BLaER1 (cell line): Measurements from ENCODE around the gene SPSB4.

Experiments
- H3K27ac ChIP-seq: shearing (Covaris generic); formaldehyde crosslinking; 2 replicates; pipeline ENCODE4 v1.8.1; 2022
- H3K27me3 ChIP-seq: shearing (Covaris generic); formaldehyde crosslinking; 2 replicates; pipeline ENCODE4 v1.8.1; 2022
- H3K36me3 ChIP-seq: shearing (Covaris generic); formaldehyde crosslinking; 2 replicates; pipeline ENCODE4 v1.8.1; 2022
- H3K4me1 ChIP-seq: shearing (Covaris generic); formaldehyde crosslinking; 2 replicates; pipeline ENCODE4 v1.8.1; 2022
- H3K4me2 ChIP-seq: shearing (Covaris generic); formaldehyde crosslinking; 2 replicates; pipeline ENCODE4 v1.8.1; 2022
- H3K4me3 ChIP-seq: shearing (Covaris generic); formaldehyde crosslinking; 2 replicates; pipeline ENCODE4 v1.8.1; 2022
- H3K9ac ChIP-seq: shearing (Covaris generic); formaldehyde crosslinking; 2 replicates; pipeline ENCODE4 v1.8.1; 2022
- H3K9me3 ChIP-seq: shearing (Covaris generic); formaldehyde crosslinking; 2 replicates; pipeline ENCODE4 v1.8.1; 2022
- H4K20me1 ChIP-seq: shearing (Covaris generic); formaldehyde crosslinking; 2 replicates; pipeline ENCODE4 v1.8.1; 2022
- Cebpa-rat ChIP-seq: shearing (Covaris generic); IDR thresholded peaks from 2 replicates; pipeline ENCODE4 v1.8.1; 2022

The SPSB4 gene

DNA sequence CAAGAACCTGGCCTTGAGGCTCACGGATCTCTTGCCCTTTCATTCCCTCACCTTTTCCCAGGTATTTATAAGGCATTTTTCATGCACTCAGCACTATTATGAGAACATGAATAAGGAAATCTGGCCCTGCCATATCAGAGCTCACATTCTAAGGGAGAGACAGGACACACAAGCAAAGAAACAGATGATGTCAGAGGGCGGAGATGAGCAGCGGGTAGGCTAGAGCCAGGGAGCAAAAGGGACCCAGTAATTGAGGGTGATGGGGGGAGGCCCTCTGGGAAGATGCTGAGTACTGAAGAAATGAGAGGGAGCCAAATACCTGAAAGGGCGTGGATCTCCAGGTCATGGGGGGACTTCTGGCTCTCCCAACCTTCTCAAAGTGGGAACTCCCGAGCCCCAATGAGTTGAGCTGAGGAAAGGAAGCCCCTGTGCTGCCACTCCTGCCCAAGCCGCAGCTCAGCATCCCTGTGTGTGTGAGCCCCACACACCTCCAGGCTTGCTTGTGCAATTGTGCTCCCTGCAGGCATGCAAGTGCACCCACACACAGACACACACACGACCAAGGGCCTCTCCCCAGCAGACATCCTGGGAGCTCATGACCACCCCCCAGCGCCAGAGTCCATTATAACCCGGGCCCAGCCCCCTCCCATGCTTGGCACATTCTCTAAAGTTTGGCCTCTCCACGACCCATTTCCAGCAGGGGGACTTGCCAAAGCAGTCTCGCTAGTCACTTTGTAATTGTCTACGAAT lies 99.1 kb downstream of the SPSB4 start:
- no peak overlapping the region for H3K9ac ChIP-seq
- H3K27me3 ChIP-seq, result no peaks in the 10 kb centered on the region
- no peak overlapping the region for H3K4me3 ChIP-seq
- no peaks in the 10 kb centered on the region for H3K4me1 ChIP-seq
- H3K36me3 ChIP-seq, result no peaks in the 10 kb centered on the region
- H3K4me2 ChIP-seq, result no peak overlapping the region
- H3K27ac ChIP-seq, result no peak overlapping the region
- no peaks in the 10 kb centered on the region for H4K20me1 ChIP-seq
- no peak for TF ChIP-seq Cebpa-rat
- no peaks in the 10 kb centered on the region for H3K9me3 ChIP-seq

DNA sequence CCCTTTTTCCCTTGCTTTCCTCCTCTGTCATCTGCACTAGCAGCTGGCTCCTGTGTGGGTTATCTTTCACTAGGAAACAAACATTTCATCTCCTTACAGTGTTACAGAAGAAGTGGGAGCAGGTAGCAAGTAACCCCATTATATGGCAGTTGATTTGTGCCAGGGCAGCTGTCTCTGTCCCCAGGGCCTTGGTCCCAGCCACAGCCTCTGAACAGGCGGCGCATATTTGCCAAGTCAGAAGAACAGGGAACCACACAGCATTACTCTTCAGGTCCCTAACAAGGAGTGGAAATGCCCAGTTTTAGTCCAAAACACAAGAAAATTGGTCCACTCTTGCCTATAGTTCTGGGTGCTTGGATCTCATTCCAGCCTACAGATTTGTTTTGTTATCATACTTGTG lies 99.8 kb downstream of the SPSB4 start:
- no peak for TF ChIP-seq Cebpa-rat

DNA sequence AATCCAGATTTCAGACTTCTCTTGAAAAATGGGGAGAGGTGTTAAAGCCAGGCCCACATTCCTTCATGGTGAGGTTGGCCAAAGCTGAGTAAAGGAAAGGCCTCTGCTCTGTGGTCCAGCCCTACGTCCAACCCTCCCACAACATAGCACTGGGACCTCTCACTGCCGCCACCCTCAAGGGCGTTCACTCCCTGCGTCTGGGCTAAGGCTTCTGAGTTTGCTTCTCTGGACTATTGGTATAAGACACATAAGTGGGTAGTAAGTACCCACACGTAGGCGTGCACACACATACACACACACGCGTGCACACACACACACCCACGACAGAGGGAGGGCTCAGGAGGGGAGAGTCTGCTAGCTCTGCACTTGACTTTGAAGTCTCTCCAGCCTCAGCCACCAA lies 100.3 kb downstream of the SPSB4 start:
- no peak for TF ChIP-seq Cebpa-rat
- Histone ChIP-seq H3K4me2 (no peak overlapping the region), H4K20me1 (no peaks in the 10 kb centered on the region), H3K9me3 (no peaks in the 10 kb centered on the region), H3K36me3 (no peaks in the 10 kb centered on the region), H3K27ac (no peak overlapping the region), H3K9ac (no peak overlapping the region), H3K27me3 (no peaks in the 10 kb centered on the region), H3K4me1 (no peaks in the 10 kb centered on the region), H3K4me3 (no peak overlapping the region)

More for the DNA sequence above, 99.8 kb downstream of the SPSB4 start:
- H3K36me3 ChIP-seq, result no peaks in the 10 kb centered on the region
- H3K4me2 ChIP-seq, result no peak overlapping the region
- no peak overlapping the region for H3K9ac ChIP-seq
- no peaks in the 10 kb centered on the region for H3K9me3 ChIP-seq
- no peak overlapping the region for H3K4me3 ChIP-seq
- H3K4me1 ChIP-seq, result no peaks in the 10 kb centered on the region
- H4K20me1 ChIP-seq, result no peaks in the 10 kb centered on the region
- no peaks in the 10 kb centered on the region for H3K27me3 ChIP-seq
- H3K27ac ChIP-seq, result no peak overlapping the region

DNA sequence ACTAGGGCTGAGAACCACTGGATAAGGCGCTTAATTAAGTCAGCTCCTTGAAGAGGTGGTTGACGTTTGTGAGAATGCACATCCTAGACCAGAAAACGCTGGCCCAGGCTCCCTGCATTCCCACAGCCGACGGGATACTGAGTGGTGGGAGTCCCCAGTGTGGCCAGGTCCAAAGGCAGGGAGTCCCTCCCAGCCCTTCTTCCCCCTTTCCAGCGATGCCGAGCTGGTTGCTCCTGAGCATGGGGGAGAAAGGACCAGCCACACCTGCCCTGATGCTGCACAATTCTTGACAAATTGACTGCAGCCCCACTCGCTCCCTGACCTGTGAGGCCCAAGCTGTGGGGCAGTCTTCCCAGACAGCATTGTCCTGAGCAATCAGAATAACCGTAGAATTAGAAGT lies 101.0 kb downstream of the SPSB4 start:
- H3K27me3 ChIP-seq, result no peaks in the 10 kb centered on the region
- H3K27ac ChIP-seq, result no peak overlapping the region
- H3K36me3 ChIP-seq, result no peaks in the 10 kb centered on the region
- H4K20me1 ChIP-seq, result no peaks in the 10 kb centered on the region
- H3K9me3 ChIP-seq, result peaks cover 1% of the 10 kb centered on the region; the same call in 1 of the 2 replicates
- no peak overlapping the region for H3K4me3 ChIP-seq
- no peaks in the 10 kb centered on the region for H3K4me1 ChIP-seq
- no peak overlapping the region for H3K9ac ChIP-seq
- no peak for TF ChIP-seq Cebpa-rat
- no peak overlapping the region for H3K4me2 ChIP-seq

DNA sequence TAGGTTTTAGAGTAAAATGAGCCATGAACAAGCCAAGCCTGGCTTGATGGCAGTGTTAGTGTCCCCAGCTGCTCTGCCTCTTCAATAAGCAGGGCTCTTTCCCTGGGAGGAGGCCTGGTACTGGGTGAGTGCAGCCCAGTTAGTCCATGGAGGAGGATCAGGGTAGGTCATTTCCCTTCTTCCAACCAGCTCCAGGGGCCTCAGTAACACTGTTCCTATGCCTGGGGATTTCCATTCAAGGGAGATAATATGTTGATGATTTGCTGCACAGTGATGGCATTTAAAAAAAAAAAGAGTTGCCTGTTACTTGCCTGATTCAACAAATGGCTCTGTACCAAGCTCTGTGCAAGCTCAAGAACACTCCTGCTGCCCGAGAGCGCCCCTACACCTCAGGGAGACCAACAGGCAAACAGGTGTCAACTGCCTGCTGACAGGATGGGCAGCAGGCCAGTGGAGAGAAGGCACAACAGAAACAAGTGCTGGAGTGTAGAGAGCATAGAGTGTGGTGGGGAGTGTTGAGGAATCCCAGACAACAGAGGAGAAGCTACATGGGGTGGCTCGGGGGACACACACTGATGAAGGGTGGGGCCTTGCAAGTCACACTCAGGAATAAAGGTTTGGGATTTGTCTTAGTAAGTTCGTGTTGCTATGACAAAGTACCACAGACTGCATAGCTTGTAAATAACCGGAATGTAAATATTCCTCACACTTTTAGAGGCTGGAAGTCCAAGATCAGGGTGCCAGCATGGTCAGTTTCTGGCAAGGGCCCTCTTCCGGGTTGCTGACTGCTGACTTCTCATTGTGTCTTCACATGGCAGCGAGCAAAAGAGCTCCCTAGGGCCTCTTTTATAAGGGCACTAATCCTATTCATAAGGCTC lies 101.9 kb downstream of the SPSB4 start:
- Histone ChIP-seq H3K4me1 (no peaks in the 10 kb centered on the region), H3K9me3 (peaks cover 4% of the 10 kb centered on the region; the same call in 1 of the 2 replicates), H4K20me1 (no peaks in the 10 kb centered on the region), H3K4me3 (no peak overlapping the region), H3K9ac (no peak overlapping the region), H3K27ac (no peak overlapping the region), H3K4me2 (no peak overlapping the region), H3K27me3 (no peaks in the 10 kb centered on the region), H3K36me3 (no peaks in the 10 kb centered on the region)
- TF ChIP-seq Cebpa-rat, result no peak

DNA sequence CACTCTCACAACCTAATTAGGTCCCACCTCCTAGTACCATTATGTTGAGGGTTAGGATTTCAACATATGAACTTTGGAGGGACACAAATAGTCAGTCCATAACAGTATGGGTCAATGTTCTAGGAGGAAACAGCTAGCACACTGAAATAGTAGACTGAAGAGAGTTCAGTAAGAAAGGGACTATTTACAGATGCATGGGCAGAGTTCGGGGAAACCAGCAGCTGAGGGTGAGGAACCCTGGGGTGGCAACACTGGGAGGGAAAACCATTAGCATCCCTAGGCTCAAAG lies 102.5 kb downstream of the SPSB4 start:
- Histone ChIP-seq H4K20me1 (no peaks in the 10 kb centered on the region), H3K9me3 (peaks cover 8% of the 10 kb centered on the region; the same call in 1 of the 2 replicates), H3K36me3 (no peaks in the 10 kb centered on the region), H3K27me3 (no peaks in the 10 kb centered on the region), H3K4me3 (no peak overlapping the region), H3K4me1 (no peaks in the 10 kb centered on the region), H3K27ac (no peak overlapping the region), H3K9ac (no peak overlapping the region), H3K4me2 (no peak overlapping the region)
- no peak for TF ChIP-seq Cebpa-rat

DNA sequence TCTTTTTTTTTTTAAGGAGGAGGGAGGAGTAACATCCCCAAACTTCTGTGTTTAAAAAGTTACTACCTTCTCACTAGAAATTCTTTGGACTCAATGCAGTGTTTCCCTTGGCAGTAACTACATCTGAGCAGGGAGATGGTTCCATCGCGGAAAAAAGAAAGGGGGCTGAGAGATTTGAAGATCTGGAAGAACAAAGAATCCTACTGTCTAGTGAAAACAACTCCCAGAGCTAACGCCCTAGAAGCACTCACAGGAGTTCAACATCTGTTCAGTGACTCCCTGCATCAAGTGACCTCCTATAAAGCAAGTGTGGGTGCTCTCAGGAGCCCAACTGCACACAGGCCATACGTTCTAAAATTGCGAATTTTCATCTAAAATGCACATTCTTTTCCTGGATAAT lies 113.7 kb downstream of the SPSB4 start:
- TF ChIP-seq Cebpa-rat, result no peak
- H3K36me3 ChIP-seq, result no peaks in the 10 kb centered on the region

DNA sequence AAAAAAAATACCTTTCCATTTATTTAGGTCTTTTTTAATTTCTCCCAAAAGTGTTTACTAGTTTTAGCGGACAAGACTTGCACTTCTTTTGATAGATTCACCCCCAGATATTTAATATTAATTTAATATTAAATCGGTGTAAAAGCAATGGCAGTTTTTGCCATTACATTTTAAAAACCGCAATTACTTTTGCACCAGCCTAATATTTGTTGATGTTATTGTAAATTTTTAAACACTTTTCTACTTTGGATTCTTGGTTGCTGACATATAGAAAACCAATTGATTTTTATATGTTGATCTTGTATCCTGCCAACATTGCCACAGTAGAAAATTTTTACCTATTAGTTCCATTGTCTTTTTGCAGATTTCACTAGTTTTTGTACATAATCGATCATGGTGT lies 116.5 kb downstream of the SPSB4 start:
- no peaks in the 10 kb centered on the region for H3K4me1 ChIP-seq
- H3K27me3 ChIP-seq, result no peaks in the 10 kb centered on the region
- no peak overlapping the region for H3K4me3 ChIP-seq
- no peak overlapping the region for H3K27ac ChIP-seq
- H4K20me1 ChIP-seq, result no peaks in the 10 kb centered on the region
- no peak overlapping the region for H3K4me2 ChIP-seq
- TF ChIP-seq Cebpa-rat, result no peak
- H3K9ac ChIP-seq, result no peak overlapping the region
- peaks cover 4% of the 10 kb centered on the region; the same call in 1 of the 2 replicates for H3K9me3 ChIP-seq
- H3K36me3 ChIP-seq, result no peaks in the 10 kb centered on the region

More for the DNA sequence above, 113.7 kb downstream of the SPSB4 start:
- H3K4me1 ChIP-seq, result no peaks in the 10 kb centered on the region
- no peaks in the 10 kb centered on the region for H4K20me1 ChIP-seq
- H3K4me2 ChIP-seq, result no peak overlapping the region
- no peak overlapping the region for H3K4me3 ChIP-seq
- no peak overlapping the region for H3K9ac ChIP-seq
- H3K27ac ChIP-seq, result no peak overlapping the region
- H3K9me3 ChIP-seq, result peaks cover 21% of the 10 kb centered on the region
- H3K27me3 ChIP-seq, result no peaks in the 10 kb centered on the region

DNA sequence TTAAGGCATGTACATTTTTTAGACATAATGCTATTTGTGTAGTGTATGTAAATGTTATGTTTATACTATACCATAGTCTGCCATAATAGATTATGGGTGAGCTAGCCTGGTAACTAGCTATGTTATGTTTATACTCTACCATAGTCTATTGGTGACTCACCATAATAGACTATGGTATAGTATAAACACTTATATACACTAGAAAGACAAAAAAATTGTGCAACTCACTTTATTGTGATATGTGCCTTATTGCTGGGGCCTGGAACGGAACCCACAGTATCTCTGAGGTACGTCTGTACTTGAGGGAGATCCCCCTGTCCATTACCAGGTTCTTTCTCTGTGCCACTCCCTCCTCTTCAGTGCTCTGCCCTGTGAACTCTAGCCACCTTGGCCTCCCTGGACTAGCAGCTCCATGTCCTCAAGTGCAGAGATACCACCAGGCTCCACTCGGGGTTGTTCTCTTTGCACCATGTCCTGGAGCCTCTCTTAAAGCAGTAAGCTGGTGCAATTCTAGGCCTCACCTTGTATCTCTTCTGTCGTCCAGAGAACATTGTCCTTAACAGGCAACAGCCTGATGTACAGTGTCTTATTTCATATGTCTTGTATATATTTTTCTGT lies 119.6 kb downstream of the SPSB4 start:
- no peak overlapping the region for H3K9ac ChIP-seq
- H3K4me3 ChIP-seq, result no peak overlapping the region
- TF ChIP-seq Cebpa-rat, result no peak
- H3K36me3 ChIP-seq, result no peaks in the 10 kb centered on the region
- H3K27me3 ChIP-seq, result no peaks in the 10 kb centered on the region
- peaks cover 4% of the 10 kb centered on the region; the same call in 1 of the 2 replicates for H3K9me3 ChIP-seq
- H3K4me1 ChIP-seq, result no peaks in the 10 kb centered on the region
- H3K27ac ChIP-seq, result no peak overlapping the region
- H3K4me2 ChIP-seq, result no peak overlapping the region
- H4K20me1 ChIP-seq, result no peaks in the 10 kb centered on the region

DNA sequence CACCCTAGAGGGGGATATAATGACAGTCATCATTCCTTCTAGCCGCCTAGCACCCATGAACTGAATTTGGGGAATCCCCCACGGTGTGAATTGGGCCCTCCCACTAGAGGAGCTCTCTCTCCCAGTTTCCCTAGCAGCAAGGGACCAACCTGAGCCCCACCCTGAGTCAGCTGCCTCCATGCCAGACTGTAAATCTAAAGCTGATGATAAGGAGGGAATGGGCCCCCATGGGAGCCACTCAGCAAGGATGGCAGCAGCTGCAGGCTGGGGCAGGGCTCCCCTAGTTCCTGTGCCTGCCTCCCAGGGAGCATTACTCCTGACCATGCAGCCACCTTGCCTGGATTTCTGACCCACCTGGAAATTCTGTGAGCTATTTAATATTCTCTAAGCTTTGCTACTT lies 123.5 kb downstream of the SPSB4 start:
- H3K27ac ChIP-seq, result no peak overlapping the region
- TF ChIP-seq Cebpa-rat, result no peak
- peaks cover under 1% of the 10 kb centered on the region; the same call in 1 of the 2 replicates for H3K9me3 ChIP-seq
- H4K20me1 ChIP-seq, result no peaks in the 10 kb centered on the region
- H3K27me3 ChIP-seq, result no peaks in the 10 kb centered on the region
- no peaks in the 10 kb centered on the region for H3K36me3 ChIP-seq
- no peaks in the 10 kb centered on the region for H3K4me1 ChIP-seq
- no peak overlapping the region for H3K4me3 ChIP-seq
- H3K9ac ChIP-seq, result no peak overlapping the region
- no peak overlapping the region for H3K4me2 ChIP-seq
